Rectal smooth muscle tissue (tissue), 1 donor: ENCODE results near the gene JAG1.

Source experiments
- H3K27ac ChIP-seq: one replicate; pipeline ENCODE4 v1.7.0; 2013; ENCODE audit warnings: low read depth, low read length, inconsistent platforms
- H3K27me3 ChIP-seq: one replicate; pipeline ENCODE4 v1.7.0; 2013; ENCODE audit warnings: low read length; ENCODE audit not compliant: control insufficient read depth, insufficient read depth
- H3K36me3 ChIP-seq: one replicate; pipeline ENCODE4 v1.7.0; 2013; ENCODE audit warnings: low read length; ENCODE audit not compliant: control insufficient read depth, insufficient read depth
- H3K4me1 ChIP-seq: one replicate; pipeline ENCODE4 v1.7.0; 2013; ENCODE audit warnings: low read length; ENCODE audit not compliant: control insufficient read depth, insufficient read depth
- H3K4me3 ChIP-seq: one replicate; pipeline ENCODE4 v1.7.0; 2013; ENCODE audit warnings: low read length
- H3K9ac ChIP-seq: one replicate; pipeline ENCODE4 v1.7.0; 2013; ENCODE audit warnings: low read length

Gene JAG1

DNA sequence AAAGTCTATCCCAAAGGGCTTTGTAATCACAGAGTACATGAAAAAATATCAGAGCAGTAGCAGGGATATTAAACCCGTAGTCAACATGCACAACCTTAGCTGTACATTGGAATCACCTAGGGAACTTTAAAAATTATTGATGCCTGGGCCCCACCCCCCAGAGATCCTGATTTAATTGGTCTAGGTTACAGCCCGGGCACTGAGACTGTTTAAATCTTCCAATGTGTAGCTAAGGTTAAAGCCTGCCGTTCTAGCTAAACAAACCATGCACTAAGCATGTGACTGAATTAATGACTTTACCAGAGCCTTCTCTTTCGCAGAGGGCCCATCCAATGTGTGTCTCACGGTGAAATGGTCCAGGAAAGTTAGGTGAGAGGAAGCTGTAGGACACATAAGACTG is 14.1 kb upstream of the JAG1 start:
- H3K27me3 ChIP-seq, result no peaks in the 10 kb centered on the region
- no peak overlapping the region for H3K4me3 ChIP-seq
- no peak overlapping the region for H3K27ac ChIP-seq
- H3K4me1 ChIP-seq, result no peaks in the 10 kb centered on the region
- no peak overlapping the region for H3K9ac ChIP-seq
- no peaks in the 10 kb centered on the region for H3K36me3 ChIP-seq

GRCh38 chr20:10686356-10687133 is 12.7 kb upstream of the JAG1 start:
- H3K4me3 ChIP-seq, result no peak overlapping the region
- no peaks in the 10 kb centered on the region for H3K27me3 ChIP-seq
- no peaks in the 10 kb centered on the region for H3K4me1 ChIP-seq

DNA sequence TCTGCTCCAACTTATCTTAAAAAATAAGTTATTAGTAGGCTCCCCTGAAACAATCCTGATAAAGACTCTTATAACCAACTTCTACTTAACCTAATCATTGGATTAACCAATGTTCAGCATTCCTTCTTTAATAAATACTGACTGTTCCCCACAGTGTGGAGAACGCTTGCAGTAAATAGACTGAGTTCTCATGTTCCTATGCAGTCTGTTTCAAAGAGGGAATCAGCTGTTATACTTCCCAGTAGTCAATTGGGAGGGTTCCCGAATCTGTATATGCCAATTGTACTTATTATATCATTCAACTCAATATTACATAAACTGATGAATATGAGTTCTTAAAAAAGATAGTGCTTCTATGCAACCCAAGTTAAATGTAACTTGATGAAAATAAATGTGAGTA is 9.7 kb upstream of the JAG1 start:
- no peak overlapping the region for H3K4me3 ChIP-seq
- H3K27me3 ChIP-seq, result no peaks in the 10 kb centered on the region
- H3K4me1 ChIP-seq, result no peaks in the 10 kb centered on the region
- no peak overlapping the region for H3K9ac ChIP-seq
- no peaks in the 10 kb centered on the region for H3K36me3 ChIP-seq
- no peak overlapping the region for H3K27ac ChIP-seq

More at GRCh38 chr20:10686356-10687133, 12.7 kb upstream of the JAG1 start:
- Histone ChIP-seq H3K36me3 (no peaks in the 10 kb centered on the region), H3K27ac (no peak overlapping the region), H3K9ac (no peak overlapping the region)

GRCh38 chr20:10682939-10683338 is 9.1 kb upstream of the JAG1 start:
- Histone ChIP-seq H3K9ac (no peak overlapping the region), H3K27ac (no peak overlapping the region), H3K4me1 (no peaks in the 10 kb centered on the region), H3K4me3 (no peak overlapping the region), H3K27me3 (no peaks in the 10 kb centered on the region), H3K36me3 (no peaks in the 10 kb centered on the region)

GRCh38 chr20:10681494-10681893 is 7.7 kb upstream of the JAG1 start:
- no peaks in the 10 kb centered on the region for H3K27me3 ChIP-seq
- no peak overlapping the region for H3K9ac ChIP-seq
- H3K4me3 ChIP-seq, result no peak overlapping the region
- no peaks in the 10 kb centered on the region for H3K36me3 ChIP-seq
- H3K4me1 ChIP-seq, result no peaks in the 10 kb centered on the region
- no peak overlapping the region for H3K27ac ChIP-seq

DNA sequence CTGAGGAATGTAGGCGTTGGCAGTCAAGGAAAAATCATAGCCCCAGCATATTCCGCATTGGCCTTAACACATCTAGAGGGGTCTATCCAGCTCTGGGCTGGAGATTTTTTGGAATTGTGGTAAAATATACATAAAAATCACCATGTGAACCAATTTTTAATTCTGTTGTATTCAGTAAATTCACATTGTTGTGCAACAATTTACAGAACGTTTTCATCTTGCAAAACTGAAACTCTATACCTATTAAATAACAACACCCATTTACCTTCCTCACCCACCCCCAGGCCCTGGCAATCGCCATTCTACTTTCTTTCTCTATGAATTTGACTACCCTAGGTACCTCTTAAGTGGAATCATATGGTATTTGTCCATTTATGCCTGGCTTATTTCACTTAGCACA is 6.8 kb upstream of the JAG1 start:
- Histone ChIP-seq H3K9ac (no peak overlapping the region), H3K4me1 (no peaks in the 10 kb centered on the region), H3K27me3 (no peaks in the 10 kb centered on the region), H3K4me3 (no peak overlapping the region), H3K36me3 (no peaks in the 10 kb centered on the region), H3K27ac (no peak overlapping the region)

GRCh38 chr20:10679269-10679668 is 5.5 kb upstream of the JAG1 start:
- no peak overlapping the region for H3K4me3 ChIP-seq
- no peaks in the 10 kb centered on the region for H3K27me3 ChIP-seq
- peaks cover 2% of the 10 kb centered on the region for H3K36me3 ChIP-seq
- no peak overlapping the region for H3K9ac ChIP-seq
- H3K27ac ChIP-seq, result no peak overlapping the region
- peaks cover 6% of the 10 kb centered on the region for H3K4me1 ChIP-seq

GRCh38 chr20:10676518-10676917 is 2.7 kb upstream of the JAG1 start:
- peaks cover 2% of the 10 kb centered on the region for H3K36me3 ChIP-seq
- peaks cover 6% of the 10 kb centered on the region for H3K4me1 ChIP-seq
- no peaks in the 10 kb centered on the region for H3K27me3 ChIP-seq
- H3K9ac ChIP-seq, result no peak overlapping the region
- H3K4me3 ChIP-seq, result no peak overlapping the region
- H3K27ac ChIP-seq, result no peak overlapping the region

GRCh38 chr20:10675450-10675848 is 1.6 kb upstream of the JAG1 start:
- no peaks in the 10 kb centered on the region for H3K27me3 ChIP-seq
- H3K4me3 ChIP-seq, result peak overlapping the region; percentile 88
- H3K4me1 ChIP-seq, result peaks cover 13% of the 10 kb centered on the region
- no peak overlapping the region for H3K9ac ChIP-seq
- peak overlapping the region; percentile 96 for H3K27ac ChIP-seq
- H3K36me3 ChIP-seq, result peaks cover 2% of the 10 kb centered on the region

- no peaks in the 10 kb centered on the region for H3K27me3 ChIP-seq
- H3K4me3 ChIP-seq, result peak overlapping the region; percentile 88
- peak overlapping the region; percentile 96 for H3K27ac ChIP-seq
- peaks cover 2% of the 10 kb centered on the region for H3K36me3 ChIP-seq
- H3K4me1 ChIP-seq, result peaks cover 16% of the 10 kb centered on the region
- H3K9ac ChIP-seq, result peak overlapping the region; percentile 90
Measured at GRCh38 chr20:10674684-10675449, 1.1 kb upstream of the JAG1 start.

DNA sequence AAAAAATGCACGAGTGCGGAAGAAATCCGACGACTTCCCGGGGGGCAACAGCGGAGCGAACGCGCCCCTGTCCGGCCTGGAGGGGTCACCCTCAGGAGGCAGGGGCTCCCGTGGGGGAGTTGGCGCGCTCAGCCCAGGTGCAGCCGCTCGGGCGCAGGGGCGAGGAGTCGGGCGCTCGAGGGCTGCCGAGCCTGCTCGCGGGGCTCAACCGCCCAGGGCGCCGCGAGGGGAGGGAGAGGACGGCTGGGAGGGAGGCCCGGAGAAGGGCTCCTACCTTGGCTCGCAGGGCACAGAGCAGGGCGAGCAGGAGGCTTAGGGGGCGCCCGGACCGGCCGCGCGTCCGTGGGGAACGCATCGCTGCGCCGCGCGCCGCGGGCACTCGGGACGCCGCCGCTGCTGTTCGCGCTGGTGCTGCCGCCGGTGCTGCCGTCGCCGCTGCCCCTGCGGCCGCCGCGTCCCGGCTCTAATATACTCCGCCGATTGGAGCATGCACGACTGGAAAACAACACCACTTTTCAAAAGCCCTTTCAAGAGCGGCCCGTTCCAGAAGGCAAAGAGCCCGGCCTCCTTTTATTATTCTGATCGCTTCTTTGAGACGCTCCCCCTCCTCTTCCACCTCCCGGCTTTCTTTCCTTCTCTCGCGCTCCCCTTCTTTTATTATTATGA is 490 bp downstream of the JAG1 start:
- H3K9ac ChIP-seq, result peak overlapping the region; percentile 57
- no peaks in the 10 kb centered on the region for H3K27me3 ChIP-seq
- H3K36me3 ChIP-seq, result peaks cover 6% of the 10 kb centered on the region
- H3K4me3 ChIP-seq, result peak overlapping the region; percentile 88
- peak overlapping the region; percentile 96 for H3K27ac ChIP-seq
- H3K4me1 ChIP-seq, result peaks cover 24% of the 10 kb centered on the region

- Histone ChIP-seq H3K27ac (peak overlapping the region; percentile 96), H3K9ac (peak overlapping the region; percentile 57), H3K4me1 (peaks cover 24% of the 10 kb centered on the region), H3K36me3 (peaks cover 6% of the 10 kb centered on the region), H3K27me3 (no peaks in the 10 kb centered on the region), H3K4me3 (peak overlapping the region; percentile 88)
Measured at GRCh38 chr20:10672624-10673127, 1.1 kb downstream of the JAG1 start.
